Measurements from ENCODE around the gene HSFX3. TPM values are rescaled to one million over a fixed set of nuclear protein-coding genes. Genes with fewer than 3 reads are reported as not detected.
"Not testable (repeated sequence)": the region's sequence is repeated elsewhere in the genome, so short reads cannot be mapped to it uniquely, and the experiment has no call there.

HSFX3 gene
- total RNA-seq, 1 experiment from 2014 or later, result not detected

GRCh38 chrX:149573456-149573855 is 23.7 kb upstream of the HSFX3 start:
- not testable (repeated sequence) for H2BK20ac ChIP-seq (ENCODE audit: low read depth, low read length, poor library complexity, severe bottlenecking); H3K27me3 Mint-ChIP-seq (ENCODE audit: low read depth); H3K14ac ChIP-seq (ENCODE audit: insufficient read depth, low read length); H2BK12ac ChIP-seq (ENCODE audit: insufficient read length, low read depth, low read length); H3K36me3 Mint-ChIP-seq (ENCODE audit: insufficient read depth in 1 of 3, low read depth in 3 of 3); H4K8ac ChIP-seq (replicated peaks; ENCODE audit: insufficient read length, low read depth, low read length); H3K4me1 ChIP-seq (ENCODE audit: insufficient read depth, low read length); DNase-seq; H3K4ac ChIP-seq (ENCODE audit: low read depth, low read length); H4K5ac ChIP-seq (ENCODE audit: insufficient read length, low read depth, low read length); H3K23ac ChIP-seq (ENCODE audit: insufficient read length, low read depth, low read length); H3K4me3 Mint-ChIP-seq; H3K27ac ChIP-seq (ENCODE audit: insufficient read length, low read depth, low read length); H3K27me3 ChIP-seq (ENCODE audit: insufficient read depth, low read length); H3K23me2 ChIP-seq (ENCODE audit: insufficient read length, low read depth, low read length, poor library complexity, severe bottlenecking); H3K79me2 ChIP-seq (ENCODE audit: insufficient read depth, low read length); H2AK5ac ChIP-seq (ENCODE audit: insufficient read length, low read length); H3K79me1 ChIP-seq (ENCODE audit: insufficient read depth, low read depth, low read length, poor library complexity, severe bottlenecking); H3K56ac ChIP-seq (ENCODE audit: insufficient read length, low read depth, low read length); H2BK5ac ChIP-seq (ENCODE audit: insufficient read length, low read length); H3K9ac ChIP-seq (ENCODE audit: extremely low read depth, insufficient read length, low read length); H4K20me1 ChIP-seq (ENCODE audit: control insufficient read depth, insufficient read depth, insufficient read length); H4K91ac ChIP-seq (ENCODE audit: insufficient read length, low read depth, low read length); H3T11ph ChIP-seq (ENCODE audit: low read length); H2AFZ ChIP-seq (ENCODE audit: low read length); H2BK120ac ChIP-seq (ENCODE audit: low read depth, low read length, poor library complexity, severe bottlenecking); H3K27ac Mint-ChIP-seq; H2BK15ac ChIP-seq (ENCODE audit: low read depth, low read length); H3K18ac ChIP-seq (ENCODE audit: insufficient read length, low read depth, low read length); H3K4me2 ChIP-seq (ENCODE audit: insufficient read depth, insufficient read length, low read length)
- H3K4me1 Mint-ChIP-seq, result peaks cover 11 to 25% of the 10 kb centered on the region in 2 experiments
- WGBS (ENCODE audit: extremely low coverage, insufficient read length, low lambda C conversion rate), result no CpG with 5 or more reads among the region's 1 CpG
- H3K9me3 ChIP-seq (ENCODE audit: control insufficient read depth, low read depth, low read length), result peaks cover 35% of the 10 kb centered on the region
- H3K9me3 Mint-ChIP-seq, result peaks cover 29 to 33% of the 10 kb centered on the region in 2 experiments

All from H9 (cell line).